ENCODE measurements around the gene SBF1.
"Not testable (repeated sequence)": the region's sequence is repeated elsewhere in the genome, so short reads cannot be mapped to it uniquely, and the experiment has no call there.

Gene SBF1, protein sequence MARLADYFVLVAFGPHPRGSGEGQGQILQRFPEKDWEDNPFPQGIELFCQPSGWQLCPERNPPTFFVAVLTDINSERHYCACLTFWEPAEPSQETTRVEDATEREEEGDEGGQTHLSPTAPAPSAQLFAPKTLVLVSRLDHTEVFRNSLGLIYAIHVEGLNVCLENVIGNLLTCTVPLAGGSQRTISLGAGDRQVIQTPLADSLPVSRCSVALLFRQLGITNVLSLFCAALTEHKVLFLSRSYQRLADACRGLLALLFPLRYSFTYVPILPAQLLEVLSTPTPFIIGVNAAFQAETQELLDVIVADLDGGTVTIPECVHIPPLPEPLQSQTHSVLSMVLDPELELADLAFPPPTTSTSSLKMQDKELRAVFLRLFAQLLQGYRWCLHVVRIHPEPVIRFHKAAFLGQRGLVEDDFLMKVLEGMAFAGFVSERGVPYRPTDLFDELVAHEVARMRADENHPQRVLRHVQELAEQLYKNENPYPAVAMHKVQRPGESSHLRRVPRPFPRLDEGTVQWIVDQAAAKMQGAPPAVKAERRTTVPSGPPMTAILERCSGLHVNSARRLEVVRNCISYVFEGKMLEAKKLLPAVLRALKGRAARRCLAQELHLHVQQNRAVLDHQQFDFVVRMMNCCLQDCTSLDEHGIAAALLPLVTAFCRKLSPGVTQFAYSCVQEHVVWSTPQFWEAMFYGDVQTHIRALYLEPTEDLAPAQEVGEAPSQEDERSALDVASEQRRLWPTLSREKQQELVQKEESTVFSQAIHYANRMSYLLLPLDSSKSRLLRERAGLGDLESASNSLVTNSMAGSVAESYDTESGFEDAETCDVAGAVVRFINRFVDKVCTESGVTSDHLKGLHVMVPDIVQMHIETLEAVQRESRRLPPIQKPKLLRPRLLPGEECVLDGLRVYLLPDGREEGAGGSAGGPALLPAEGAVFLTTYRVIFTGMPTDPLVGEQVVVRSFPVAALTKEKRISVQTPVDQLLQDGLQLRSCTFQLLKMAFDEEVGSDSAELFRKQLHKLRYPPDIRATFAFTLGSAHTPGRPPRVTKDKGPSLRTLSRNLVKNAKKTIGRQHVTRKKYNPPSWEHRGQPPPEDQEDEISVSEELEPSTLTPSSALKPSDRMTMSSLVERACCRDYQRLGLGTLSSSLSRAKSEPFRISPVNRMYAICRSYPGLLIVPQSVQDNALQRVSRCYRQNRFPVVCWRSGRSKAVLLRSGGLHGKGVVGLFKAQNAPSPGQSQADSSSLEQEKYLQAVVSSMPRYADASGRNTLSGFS (N-terminal part only)

GRCh38 chr22:50474710-50475651 is at the start of gene SBF1:
Gene SBF1, minus strand, starts transcription at chr22:50475035. Its CDS starts 195 bp downstream, at chr22:50474840.
- DNase-seq: peak; percentile 31 to 89

DNA sequence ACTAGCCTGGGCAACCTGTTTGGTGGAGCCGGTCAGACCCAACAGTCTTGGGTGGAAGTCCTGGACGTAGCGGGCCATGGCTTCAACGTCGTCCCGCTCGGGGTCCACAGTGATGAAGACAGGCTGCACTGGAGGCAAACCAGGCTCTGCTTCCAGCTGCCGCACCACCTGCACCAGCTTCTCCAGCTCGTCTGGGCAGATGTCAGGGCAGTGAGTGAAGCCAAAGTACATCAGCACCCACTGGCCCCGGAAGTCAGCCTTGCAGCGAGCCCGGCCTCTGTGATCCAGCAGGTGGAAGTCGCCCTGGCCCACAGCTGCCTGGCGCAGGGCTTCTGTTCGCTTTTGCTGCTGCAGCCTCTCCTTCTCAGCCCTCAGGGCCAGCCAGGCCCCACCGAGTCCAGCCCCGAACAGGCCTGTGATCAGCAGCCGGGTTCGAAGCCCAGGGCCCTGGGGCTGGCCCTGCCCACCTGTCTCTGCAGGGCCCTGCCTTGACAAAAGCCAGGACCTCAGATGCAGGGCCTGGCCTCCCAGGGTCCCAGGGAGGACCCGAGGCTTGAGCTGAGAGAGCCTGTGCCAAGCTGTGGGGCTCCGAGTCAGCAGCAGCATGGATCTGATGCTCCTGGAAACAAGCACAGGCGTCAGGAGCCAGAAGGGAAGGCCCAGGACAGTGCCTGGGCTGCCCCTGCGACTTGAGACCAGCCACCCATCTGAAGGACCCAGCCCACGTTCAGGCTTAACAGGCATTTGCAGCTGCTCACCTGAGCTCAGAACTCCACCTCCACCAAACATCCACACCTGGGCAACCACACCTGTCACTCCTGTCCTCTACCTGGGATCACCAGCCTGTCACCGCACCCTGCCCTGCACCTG is 49.2 kb upstream of the SBF1 start:
- DNase-seq: no peak

DNA sequence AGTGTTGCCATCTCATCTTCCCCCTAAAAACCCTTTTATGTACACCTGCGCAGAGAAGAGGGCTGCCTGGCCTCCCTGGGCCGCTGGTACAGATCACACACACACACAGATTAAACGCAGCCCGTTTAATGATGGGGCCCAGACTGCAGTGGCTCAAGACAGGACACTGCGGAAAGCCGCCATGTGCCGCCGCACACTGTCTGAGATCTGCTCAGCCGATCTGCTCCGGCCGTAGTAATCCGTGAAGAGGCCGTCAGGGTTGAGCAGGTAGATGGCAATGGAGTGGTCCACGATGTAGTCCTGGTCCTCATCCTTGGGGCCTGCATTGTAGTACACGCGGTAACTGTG is 48.6 kb upstream of the SBF1 start:
- no peak for DNase-seq

DNA sequence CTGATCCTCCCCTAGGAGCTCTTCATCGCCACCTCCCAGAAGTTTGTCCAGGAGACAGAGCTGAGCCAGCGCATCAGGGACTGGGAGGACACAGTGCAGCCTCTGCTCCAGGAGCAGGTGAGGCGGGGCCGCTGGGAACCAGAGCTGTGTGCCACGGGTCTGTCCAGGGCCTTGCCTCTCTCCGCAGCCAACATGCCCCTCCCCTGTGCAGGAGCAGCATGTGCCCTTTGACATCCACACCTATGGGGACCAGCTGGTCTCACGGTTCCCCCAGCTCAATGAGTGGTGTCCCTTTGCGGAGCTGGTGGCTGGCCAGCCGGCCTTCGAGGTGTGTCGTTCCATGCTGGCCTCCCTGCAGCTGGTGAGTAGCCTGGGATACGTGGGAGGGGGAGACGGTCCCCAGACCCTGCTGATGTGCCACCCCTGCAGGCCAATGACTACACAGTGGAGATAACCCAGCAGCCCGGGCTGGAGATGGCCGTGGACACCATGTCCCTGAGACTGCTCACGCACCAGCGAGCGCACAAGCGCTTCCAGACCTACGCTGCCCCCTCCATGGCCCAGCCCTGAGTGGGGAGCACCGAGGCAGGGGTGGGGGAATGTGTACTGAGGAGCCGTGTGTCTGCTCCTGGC is 48.1 kb upstream of the SBF1 start:
- no peak for DNase-seq

DNA sequence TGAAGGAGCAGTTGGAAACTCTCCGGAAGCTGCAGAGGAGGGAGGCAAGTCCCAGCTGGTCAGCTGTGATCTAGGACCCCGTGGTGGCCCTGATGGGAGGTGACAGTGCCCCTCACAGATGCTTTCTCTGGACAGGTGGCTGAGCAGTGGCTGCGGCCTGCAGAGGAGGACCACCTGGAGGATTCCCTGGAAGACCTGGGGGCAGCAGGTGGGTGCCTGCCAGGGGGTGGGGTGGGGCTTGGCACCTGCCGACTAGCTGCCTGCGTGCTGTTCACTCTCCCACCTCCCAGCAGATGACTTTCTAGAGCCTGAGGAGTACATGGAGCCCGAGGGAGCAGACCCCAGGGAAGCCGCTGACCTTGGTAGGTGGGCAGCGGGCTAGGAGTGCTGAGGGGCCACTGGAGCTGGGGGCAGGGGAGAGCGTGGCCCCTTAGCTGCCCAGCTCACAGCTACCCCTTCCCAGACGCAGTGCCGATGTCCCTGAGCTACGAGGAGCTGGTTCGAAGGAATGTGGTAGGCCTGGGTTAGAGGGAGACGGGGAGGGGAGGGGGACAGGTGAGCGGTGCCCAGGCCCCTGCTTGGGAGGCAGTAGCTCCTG is 47.5 kb upstream of the SBF1 start:
- no peak for DNase-seq

- no peak for DNase-seq
Measured at GRCh38 chr22:50521710-50522109, 46.9 kb upstream of the SBF1 start.

GRCh38 chr22:50520826-50521453 is 46.1 kb upstream of the SBF1 start:
- DNase-seq: no peak

DNA sequence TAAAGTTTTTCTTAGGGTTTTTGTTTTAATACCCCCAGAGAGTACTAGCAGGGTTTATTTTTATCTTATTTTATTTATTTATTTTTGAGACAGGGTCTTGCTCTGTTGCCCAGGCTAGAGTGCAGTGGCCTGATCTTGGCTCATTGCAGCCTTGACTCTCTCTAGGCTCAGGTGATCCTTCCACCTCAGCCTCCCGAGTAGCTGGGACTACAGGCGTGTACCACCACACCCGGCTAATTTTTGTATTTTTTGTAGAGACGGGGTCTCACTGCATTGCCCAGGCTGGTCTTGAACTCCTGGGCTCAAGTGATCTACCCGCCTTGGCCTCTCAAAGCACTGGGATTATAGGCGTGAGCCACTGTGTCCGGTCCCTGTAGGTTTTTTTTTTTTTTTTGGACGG is 45.3 kb upstream of the SBF1 start:
- not testable (repeated sequence) for DNase-seq

DNA sequence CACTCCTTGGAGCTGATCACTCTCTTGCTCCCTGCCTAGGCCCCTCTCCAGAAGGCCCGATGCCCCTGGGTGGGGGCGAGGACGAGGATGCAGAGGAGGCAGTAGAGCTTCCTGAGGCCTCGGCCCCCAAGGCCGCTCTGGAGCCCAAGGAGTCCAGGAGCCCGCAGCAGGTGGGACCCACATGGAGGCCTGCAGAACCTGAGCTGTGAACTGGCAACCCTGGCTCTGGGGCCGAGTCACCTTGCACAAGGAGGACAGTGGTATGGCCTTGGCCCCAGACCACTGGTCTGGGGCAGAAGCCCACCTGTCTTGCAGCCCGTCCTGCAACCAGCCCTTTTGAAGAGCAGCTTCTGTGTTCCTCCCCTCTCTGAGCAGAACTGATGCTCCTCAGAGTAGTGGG is 44.3 kb upstream of the SBF1 start:
- DNase-seq: no peak

- DNase-seq: no peak
Measured at GRCh38 chr22:50518606-50519005, 43.8 kb upstream of the SBF1 start.

GRCh38 chr22:50517495-50518260 is 42.8 kb upstream of the SBF1 start:
- DNase-seq: no peak

- DNase-seq: no peak
Measured at GRCh38 chr22:50516891-50517290, 42.1 kb upstream of the SBF1 start.

DNA sequence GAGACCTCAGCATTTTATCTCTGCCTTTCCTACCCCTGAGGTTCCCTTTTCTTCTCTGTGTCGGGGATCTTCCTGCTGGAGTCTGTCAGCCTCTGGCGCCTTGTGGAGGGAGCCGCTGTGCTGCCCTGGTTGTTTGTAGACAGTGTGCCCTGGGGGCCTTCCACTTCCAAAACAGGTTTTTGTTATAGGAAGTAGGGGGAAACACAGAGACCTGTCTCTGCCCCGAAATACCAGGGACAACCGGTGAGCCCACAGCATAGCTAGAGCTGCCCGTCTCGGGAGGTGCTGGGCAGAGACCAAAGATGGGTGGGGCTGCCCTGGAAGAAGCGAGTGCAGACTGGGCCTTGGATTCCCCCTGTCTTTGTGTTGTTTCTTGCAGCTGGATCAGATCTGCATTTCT is 41.2 kb upstream of the SBF1 start:
- DNase-seq: no peak

- no peak for DNase-seq
Measured at GRCh38 chr22:50513175-50513574, 38.3 kb upstream of the SBF1 start.

DNA sequence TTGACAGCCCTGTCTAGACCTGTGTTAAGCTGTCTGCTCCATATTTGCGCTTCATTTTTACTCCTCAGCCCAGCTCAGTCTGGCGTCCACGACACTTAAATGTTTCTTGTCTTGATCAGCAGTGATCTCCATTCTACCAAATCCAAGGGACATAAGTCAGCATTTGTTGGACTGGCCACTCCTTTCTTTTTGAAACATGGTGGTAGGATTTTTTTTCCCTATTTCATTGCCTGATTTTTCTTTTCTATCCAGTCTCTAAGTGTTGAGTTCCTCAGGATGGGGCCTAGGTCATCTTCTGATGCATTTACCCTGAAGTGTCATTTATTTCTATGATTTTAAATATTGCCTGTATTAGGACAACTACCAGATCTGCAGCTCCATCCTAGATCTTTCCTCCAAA is 34.1 kb upstream of the SBF1 start:
- DNase-seq: no peak

GRCh38 chr22:50507991-50508884 is 33.4 kb upstream of the SBF1 start, which contains the start of gene NCAPH2:
Gene NCAPH2, plus strand, starts transcription at chr22:50508224. Its CDS starts 114 bp downstream, at chr22:50508338.
- DNase-seq: peak; percentile 72 to 96

DNA sequence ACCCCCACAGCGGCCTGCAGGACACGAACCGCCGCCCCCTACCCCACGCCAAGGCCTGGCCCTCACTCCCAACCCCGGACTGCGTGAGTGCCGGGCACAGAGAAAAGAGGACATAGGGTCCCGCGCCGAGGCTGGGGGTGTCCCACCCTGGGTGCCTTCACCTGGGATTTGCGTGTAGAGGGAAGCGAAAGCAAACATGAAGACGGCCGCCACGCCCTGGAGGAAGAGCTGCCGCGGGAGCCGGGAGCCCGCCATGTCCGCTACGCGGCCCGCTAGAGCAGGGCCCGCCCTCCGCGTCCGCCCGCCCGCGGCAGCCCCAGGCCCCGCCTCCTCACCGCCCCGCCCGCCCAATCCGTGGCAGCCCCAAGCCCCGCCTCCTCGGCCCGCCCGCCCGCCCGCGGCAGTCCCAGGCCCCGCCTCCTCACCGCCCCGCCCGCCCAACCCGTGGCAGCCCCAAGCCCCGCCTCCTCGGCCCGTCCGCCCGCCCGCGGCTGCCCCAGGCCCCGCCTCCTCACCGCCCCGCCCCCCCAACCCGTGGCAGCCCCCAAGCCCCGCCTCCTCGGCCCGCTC is 32.7 kb upstream of the SBF1 start, which contains the start of gene LMF2:
Gene LMF2 (minus strand): TSS at position 282 of the 570 bp plus-strand sequence. CDS start 27 bp downstream, at position 255.
- DNase-seq: no peak
